HCT116 (cell line): ENCODE results near the gene SFXN1. TPM values are rescaled to one million over a fixed set of nuclear protein-coding genes. Genes with fewer than 3 reads are reported as not detected.

Source experiments
- ATAC-seq: fragments of 200-7000 bp; cut with Tn5 transposase; 2 replicates; pipeline ENCODE4 v1.9.1; 2020; ENCODE audit warnings: mild to moderate bottlenecking, moderate library complexity
- BruUV-seq: library from RNA; stranded (reverse); fragments of 400-500 nt; replicated peaks from 2 replicates; lab custom pipeline; 2021; lab: Mats Ljungman, UMichigan
- CTCF ChIA-PET: fragments of 300-600 bp; sonication (Branson Sonifier 250); formaldehyde crosslinking; loops from one replicate; lab custom pipeline; 2021; ENCODE audit warnings: antibody characterized with exemption; lab: Charles Lee
- POLR2A ChIA-PET: fragments of 300-600, 350-600 bp; sonication (Branson Sonifier 250); formaldehyde crosslinking; loops from one replicate; lab custom pipeline; 2021; ENCODE audit warnings: antibody characterized with exemption; lab: Charles Lee
- RAD21 ChIA-PET, 2 experiments: fragments of 300-600 bp; sonication (Branson Sonifier 250); formaldehyde crosslinking; loops; one replicate each; lab custom pipeline; 2023; ENCODE audit warnings: low total read pairs in 2 of 2; ENCODE audit not compliant: uncharacterized antibody in 2 of 2, unreplicated experiment in 2 of 2, low non-redundant PET in 1 of 2; lab: Charles Lee
- DNase-seq: peaks from one replicate; pipeline ENCODE4 v3.0.0-alpha.2; 2010; ENCODE audit warnings: low read depth, low spot score
- H2AFZ ChIP-seq: fragments of 200-600 bp; shearing (Covaris generic), sonication (generic); 2 replicates; pipeline ENCODE4 v1.6.1; 2017; ENCODE audit warnings: low read depth, mixed run types, mixed read lengths, antibody characterized with exemption, low read length; ENCODE audit not compliant: poor library complexity, severe bottlenecking
- H3K27ac ChIP-seq: 2 replicates; pipeline ENCODE4 v1.5.1; 2012; ENCODE audit warnings: low read depth, low read length
- H3K27me3 ChIP-seq: fragments of 200-600 bp; sonication (generic); 2 replicates; pipeline ENCODE4 v1.6.1; 2016; ENCODE audit warnings: mixed run types, low read length, mixed read lengths; ENCODE audit not compliant: insufficient read depth
- H3K36me3 ChIP-seq, 2 experiments: fragments of 200-500 bp in 1 of 2; fragments of 200-600 bp in 1 of 2; sonication (Bioruptor generic) in 1 of 2; sonication (generic) in 1 of 2; 2 replicates each; pipeline versions ENCODE4 v1.5.1 to v1.6.1; 2014 to 2016; ENCODE audit warnings: low read length in 2 of 2, inconsistent platforms in 1 of 2, mixed read lengths in 1 of 2, mixed run types in 1 of 2; ENCODE audit not compliant: insufficient read depth in 2 of 2, control insufficient read depth in 1 of 2
- H3K4me1 ChIP-seq, 2 experiments: fragments of 200-600 bp in 1 of 2; sonication (generic) in 1 of 2; 2 replicates each; pipeline versions ENCODE4 v1.5.1 to v1.6.1; 2012 to 2017; ENCODE audit warnings: low read length in 2 of 2, inconsistent platforms in 1 of 2, mild to moderate bottlenecking in 1 of 2, mixed read lengths in 1 of 2, mixed run types in 1 of 2, moderate library complexity in 1 of 2; ENCODE audit not compliant: insufficient read depth in 2 of 2, control insufficient read depth in 1 of 2
- H3K4me2 ChIP-seq: fragments of 200-600 bp; sonication (generic); 2 replicates; pipeline ENCODE4 v1.6.1; 2017; ENCODE audit warnings: mixed run types, low read length, mixed read lengths
- H3K4me3 ChIP-seq, 2 experiments: fragments of 200-600 bp in 1 of 2; sonication (generic) in 1 of 2; replicated peaks in 1 of 2; 2 replicates each; pipeline ENCODE4 v1.5.1; 2011 to 2016; ENCODE audit warnings: low read length in 2 of 2, control low read depth in 1 of 2, low read depth in 1 of 2, mild to moderate bottlenecking in 1 of 2, mixed read lengths in 1 of 2, mixed run types in 1 of 2
- H3K79me2 ChIP-seq: fragments of 200-600 bp; sonication (generic); 2 replicates; pipeline ENCODE4 v1.6.1; 2017; ENCODE audit warnings: mild to moderate bottlenecking, mixed run types, low read length, moderate library complexity, mixed read lengths; ENCODE audit not compliant: insufficient read depth
- H3K9ac ChIP-seq: fragments of 200-600 bp; sonication (generic); 2 replicates; pipeline ENCODE4 v1.6.1; 2016; ENCODE audit warnings: low read length, mixed read lengths
- H3K9me2 ChIP-seq: fragments of 200-600 bp; sonication (generic), shearing (Covaris generic); 2 replicates; pipeline ENCODE4 v1.6.1; 2017; ENCODE audit warnings: mixed run types, mild to moderate bottlenecking, moderate library complexity; ENCODE audit not compliant: insufficient read depth
- H3K9me3 ChIP-seq, 2 experiments: fragments of 200-500 bp in 1 of 2; fragments of 200-600 bp in 1 of 2; sonication (Bioruptor generic) in 1 of 2; sonication (generic) in 1 of 2; 2 replicates each; pipeline ENCODE4 v1.6.1; 2014 to 2017; ENCODE audit warnings: low read length in 2 of 2, mixed read lengths in 2 of 2, inconsistent platforms in 1 of 2, low read depth in 1 of 2, mild to moderate bottlenecking in 1 of 2, mixed run types in 1 of 2, moderate library complexity in 1 of 2; ENCODE audit not compliant: control insufficient read depth in 1 of 2, insufficient read depth in 1 of 2
- H4K20me1 ChIP-seq: fragments of 200-600 bp; sonication (generic), shearing (Covaris generic); 2 replicates; pipeline ENCODE4 v1.6.1; 2017; ENCODE audit warnings: mixed run types, mild to moderate bottlenecking, moderate library complexity; ENCODE audit not compliant: insufficient read depth
- CBX3 ChIP-seq: IDR thresholded peaks from 2 replicates; pipeline ENCODE4 v1.6.1; 2012; ENCODE audit warnings: low read depth
- CEBPB ChIP-seq: IDR thresholded peaks from 2 replicates; pipeline ENCODE4 v1.6.1; 2012; ENCODE audit warnings: low read depth
- CTCF ChIP-seq, 3 experiments: fragments of 200-600 bp in 1 of 3; sonication (generic) in 1 of 3; IDR thresholded peaks in 2 of 3; conservative IDR thresholded peaks in 1 of 3; 2 replicates each; pipeline ENCODE4 v1.5.1; 2012 to 2017; ENCODE audit warnings: low read depth in 2 of 3, low read length in 2 of 3, antibody characterized with exemption in 1 of 3, borderline replicate concordance in 1 of 3, control low read depth in 1 of 3, mild to moderate bottlenecking in 1 of 3, mixed read lengths in 1 of 3, mixed run types in 1 of 3, moderate library complexity in 1 of 3; ENCODE audit not compliant: insufficient read depth in 1 of 3
- EGR1 ChIP-seq: IDR thresholded peaks from 2 replicates; pipeline ENCODE4 v1.6.1; 2012; ENCODE audit warnings: low read depth
- ELF1 ChIP-seq: IDR thresholded peaks from 2 replicates; pipeline ENCODE4 v1.6.1; 2012; ENCODE audit warnings: low read depth, borderline replicate concordance
- EZH2 ChIP-seq: fragments of 200-600 bp; sonication (generic); IDR thresholded peaks from 2 replicates; pipeline ENCODE4 v1.6.1; 2017; ENCODE audit warnings: antibody characterized with exemption, mixed run types
- EZH2phosphoT487 ChIP-seq: fragments of 200-600 bp; IDR thresholded peaks from 2 replicates; pipeline ENCODE4 v1.6.1; 2018; ENCODE audit warnings: antibody characterized with exemption, borderline replicate concordance
- FOSL1 ChIP-seq: IDR thresholded peaks from 2 replicates; pipeline ENCODE4 v1.6.1; 2012; ENCODE audit warnings: low read depth
- JUND ChIP-seq: IDR thresholded peaks from 2 replicates; pipeline ENCODE4 v1.6.1; 2012
- POLR2A ChIP-seq: IDR thresholded peaks from 2 replicates; pipeline ENCODE4 v1.7.0; 2011; ENCODE audit warnings: borderline replicate concordance; ENCODE audit not compliant: insufficient read depth, insufficient read length; ENCODE audit errors: extremely low read depth
- POLR2AphosphoS5 ChIP-seq: IDR thresholded peaks from 2 replicates; pipeline ENCODE4 v1.6.1; 2011; ENCODE audit warnings: mild to moderate bottlenecking, low read depth, low read length, moderate library complexity
- RAD21 ChIP-seq: IDR thresholded peaks from 2 replicates; pipeline ENCODE4 v1.6.1; 2012; ENCODE audit warnings: low read depth, mild to moderate bottlenecking
- SIN3A ChIP-seq: IDR thresholded peaks from 2 replicates; pipeline ENCODE4 v1.6.1; 2012; ENCODE audit warnings: low read depth
- SRF ChIP-seq: IDR thresholded peaks from 2 replicates; pipeline ENCODE4 v1.6.1; 2012; ENCODE audit warnings: low read depth
- TCF7L2 ChIP-seq: IDR thresholded peaks from 2 replicates; pipeline ENCODE4 v1.7.0; 2011; ENCODE audit warnings: borderline replicate concordance, inconsistent platforms; ENCODE audit not compliant: insufficient read depth, insufficient read length; ENCODE audit errors: extremely low read depth
- ZFX ChIP-seq: fragments of 450-650 bp; IDR thresholded peaks from 2 replicates; pipeline ENCODE4 v1.6.1; 2017
- ZNF274 ChIP-seq: fragments of 200-500 bp; sonication (Bioruptor generic); IDR thresholded peaks from 2 replicates; pipeline ENCODE4 v1.6.1; 2014; ENCODE audit warnings: mild to moderate bottlenecking, low read depth, low read length, inconsistent platforms
- intact Hi-C: fragments of 100-400 bp; cut with micrococcal nuclease; formaldehyde crosslinking; loops from 2 replicates; pipeline ENCODE4 v1.10.0; 2022
- total RNA-seq: library from RNA; stranded (reverse); gene quantifications from one replicate; pipeline ENCODE4 v1.2.1, GENCODE V29; 2021; ENCODE audit not compliant: unreplicated experiment
- TF ChIP-seq, protein P1 (sequence below): IDR thresholded peaks from 2 replicates; pipeline ENCODE4 v1.6.1; 2012; ENCODE audit warnings: low read depth

Gene SFXN1
- total RNA-seq, 1 experiment from 2014 or later = 145 TPM

GRCh38 chr5:175564716-175565115 lies 86.4 kb downstream of the SFXN1 start:
- intact Hi-C loops = loop anchor here (5.0 kb wide), 1 partner anchor 32 kb away; no protein-coding TSS in a partner anchor
- DNase-seq = no peak
- TF ChIP-seq TCF7L2 = no peak
- TF ChIP-seq RAD21 = no peak
- TF ChIP-seq ZFX = no peak
- no peak for TF ChIP-seq JUND
- TF ChIP-seq SRF = no peak
- no peak for TF ChIP-seq FOSL1
- TF ChIP-seq CTCF (IDR thresholded peaks at IDR 0.05 in 2 of 3, conservative IDR thresholded peaks at IDR 0.05 in 1 of 3; ENCODE audit: borderline replicate concordance in 1 of 3, insufficient read depth in 1 of 3, low read depth in 2 of 3, low read length in 2 of 3) = no peak
- no peak for TF ChIP-seq ZNF274
- no peak for TF ChIP-seq ELF1
- no peak for TF ChIP-seq EZH2
- no peak for TF ChIP-seq SIN3A
- no peak for TF ChIP-seq EGR1
- TF ChIP-seq EZH2phosphoT487 = no peak
- no peak for TF ChIP-seq POLR2AphosphoS5
- TF ChIP-seq, protein P1, sequence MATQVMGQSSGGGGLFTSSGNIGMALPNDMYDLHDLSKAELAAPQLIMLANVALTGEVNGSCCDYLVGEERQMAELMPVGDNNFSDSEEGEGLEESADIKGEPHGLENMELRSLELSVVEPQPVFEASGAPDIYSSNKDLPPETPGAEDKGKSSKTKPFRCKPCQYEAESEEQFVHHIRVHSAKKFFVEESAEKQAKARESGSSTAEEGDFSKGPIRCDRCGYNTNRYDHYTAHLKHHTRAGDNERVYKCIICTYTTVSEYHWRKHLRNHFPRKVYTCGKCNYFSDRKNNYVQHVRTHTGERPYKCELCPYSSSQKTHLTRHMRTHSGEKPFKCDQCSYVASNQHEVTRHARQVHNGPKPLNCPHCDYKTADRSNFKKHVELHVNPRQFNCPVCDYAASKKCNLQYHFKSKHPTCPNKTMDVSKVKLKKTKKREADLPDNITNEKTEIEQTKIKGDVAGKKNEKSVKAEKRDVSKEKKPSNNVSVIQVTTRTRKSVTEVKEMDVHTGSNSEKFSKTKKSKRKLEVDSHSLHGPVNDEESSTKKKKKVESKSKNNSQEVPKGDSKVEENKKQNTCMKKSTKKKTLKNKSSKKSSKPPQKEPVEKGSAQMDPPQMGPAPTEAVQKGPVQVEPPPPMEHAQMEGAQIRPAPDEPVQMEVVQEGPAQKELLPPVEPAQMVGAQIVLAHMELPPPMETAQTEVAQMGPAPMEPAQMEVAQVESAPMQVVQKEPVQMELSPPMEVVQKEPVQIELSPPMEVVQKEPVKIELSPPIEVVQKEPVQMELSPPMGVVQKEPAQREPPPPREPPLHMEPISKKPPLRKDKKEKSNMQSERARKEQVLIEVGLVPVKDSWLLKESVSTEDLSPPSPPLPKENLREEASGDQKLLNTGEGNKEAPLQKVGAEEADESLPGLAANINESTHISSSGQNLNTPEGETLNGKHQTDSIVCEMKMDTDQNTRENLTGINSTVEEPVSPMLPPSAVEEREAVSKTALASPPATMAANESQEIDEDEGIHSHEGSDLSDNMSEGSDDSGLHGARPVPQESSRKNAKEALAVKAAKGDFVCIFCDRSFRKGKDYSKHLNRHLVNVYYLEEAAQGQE = no peak
- no peak for TF ChIP-seq POLR2A
- TF ChIP-seq CBX3 = no peak
- no peak for TF ChIP-seq CEBPB
- RAD21 ChIA-PET = no interaction called here
- Histone ChIP-seq H3K4me3 (no peak overlapping the region), H3K4me1 (no peaks in the 10 kb centered on the region), H2AFZ (no peak overlapping the region), H3K79me2 (no peaks in the 10 kb centered on the region), H3K9me3 (no peaks in the 10 kb centered on the region), H3K36me3 (no peaks in the 10 kb centered on the region), H4K20me1 (no peaks in the 10 kb centered on the region), H3K4me2 (no peak overlapping the region), H3K9me2 (no peaks in the 10 kb centered on the region), H3K27me3 (peaks cover 21% of the 10 kb centered on the region), H3K9ac (no peak overlapping the region), H3K27ac (no peak overlapping the region)
- POLR2A ChIA-PET = no interaction called here
- BruUV-seq = no TSS peak
- CTCF ChIA-PET = interaction anchor here (1.3 kb wide), 1 partner anchor 31 kb away, joined by 6 read pairs; no protein-coding TSS in a partner anchor
- ATAC-seq = no peak
